CD4-positive, CD25-positive, alpha-beta regulatory T cell (primary cell): ENCODE measurements around the gene SAXO1. TPM values are rescaled to one million over a fixed set of nuclear protein-coding genes. Genes with fewer than 3 reads are reported as not detected.

Source experiments
- ATAC-seq, 2 donors: fragments of 150-1000 bp; cut with Tn5 transposase; one replicate each; pipeline ENCODE4 v1.10.0; 2021; ENCODE audit warnings: low read depth in 2 of 2, moderate number of reproducible peaks in 2 of 2, moderate library complexity in 1 of 2
- DNase-seq, 3 donors: peaks; one replicate each; pipeline versions ENCODE4 v3.0.0 to v3.0.0-alpha.2; 2012 to 2022; ENCODE audit warnings: mixed read lengths in 1 of 3
- H3K27ac ChIP-seq: one replicate; pipeline ENCODE4 v1.7.0; 2013; ENCODE audit warnings: mild to moderate bottlenecking, low read length; ENCODE audit not compliant: insufficient read depth, poor library complexity, severe bottlenecking
- H3K27me3 ChIP-seq: one replicate; pipeline ENCODE4 v1.7.0; 2013; ENCODE audit warnings: low read length; ENCODE audit not compliant: control insufficient read depth, insufficient read depth
- H3K36me3 ChIP-seq: one replicate; pipeline ENCODE4 v1.7.0; 2013; ENCODE audit warnings: mild to moderate bottlenecking, low read length, moderate library complexity; ENCODE audit not compliant: control insufficient read depth, insufficient read depth
- H3K4me1 ChIP-seq: 2 replicates; pipeline ENCODE4 v1.7.0; 2013; ENCODE audit warnings: mild to moderate bottlenecking, low read length; ENCODE audit not compliant: insufficient read depth, control insufficient read depth, poor library complexity, severe bottlenecking
- H3K4me3 ChIP-seq: one replicate; pipeline ENCODE4 v1.7.0; 2013; ENCODE audit warnings: low read depth, mild to moderate bottlenecking, low read length, moderate library complexity
- H3K9me3 ChIP-seq, 2 experiments: 1 replicate in 1 of 2; 2 replicates in 1 of 2; pipeline ENCODE4 v1.7.0; 2013; ENCODE audit warnings: low read length in 2 of 2, mild to moderate bottlenecking in 1 of 2, moderate library complexity in 1 of 2; ENCODE audit not compliant: control insufficient read depth in 2 of 2
- H3K27ac Mint-ChIP-seq, 3 donors: one replicate each; pipeline ENCODE4 v1.8.0; 2020 to 2022; ENCODE audit warnings: mild to moderate bottlenecking in 3 of 3, mixed read lengths in 3 of 3, moderate library complexity in 2 of 3
- H3K27me3 Mint-ChIP-seq: one replicate; pipeline ENCODE4 v1.8.0; 2022; ENCODE audit warnings: mild to moderate bottlenecking, mixed read lengths
- H3K36me3 Mint-ChIP-seq: one replicate; pipeline ENCODE4 v1.8.0; 2020; ENCODE audit warnings: mixed read lengths
- H3K4me1 Mint-ChIP-seq, 4 donors: one replicate each; pipeline ENCODE4 v1.8.0; 2020 to 2022; ENCODE audit warnings: mixed read lengths in 4 of 4, mild to moderate bottlenecking in 1 of 4
- H3K4me3 Mint-ChIP-seq, 4 donors: one replicate each; pipeline ENCODE4 v1.8.0; 2020 to 2022; ENCODE audit warnings: mild to moderate bottlenecking in 4 of 4, mixed read lengths in 4 of 4, moderate library complexity in 3 of 4
- H3K9me3 Mint-ChIP-seq, 7 donors: one replicate each; pipeline ENCODE4 v1.8.0; 2020 to 2022; ENCODE audit warnings: mixed read lengths in 7 of 7, mild to moderate bottlenecking in 3 of 7, moderate library complexity in 2 of 7
- polyA plus RNA-seq, 4 donors: library from polyadenylated mRNA; unstranded; fragments of 300-500 nt; fragmentation: Illumina TruSeq; gene quantifications; one replicate each; pipeline ENCODE4 v1.2.3, GENCODE V29; 2021
- total RNA-seq: library from RNA; stranded (reverse); gene quantifications from one replicate; pipeline ENCODE4 v1.2.3, GENCODE V29; 2022

SAXO1 gene
- total and polyA plus RNA-seq, 5 donors from 2014 or later = 0.03 to 0.30 (median 0.10) TPM; not detected in 2

GRCh38 chr9:18896004-18896403 is 137.0 kb downstream of the SAXO1 start:
- Mint-ChIP-seq H3K9me3 (peaks cover 0 to 22% (median 10%) of the 10 kb centered on the region in 7 donors), H3K27me3 (peaks cover 25% of the 10 kb centered on the region), H3K4me3 (no peak overlapping the region), H3K36me3 (no peaks in the 10 kb centered on the region), H3K27ac (peak overlapping the region in 1 of 3 donors; percentile 78), H3K4me1 (peaks cover 0 to 14% (median 1%) of the 10 kb centered on the region in 4 donors)
- DNase-seq (no peak), ATAC-seq (no peak)
- H3K27ac ChIP-seq = no peak overlapping the region
- H3K4me3 ChIP-seq = no peak overlapping the region
- no peaks in the 10 kb centered on the region for H3K4me1 ChIP-seq
- no peaks in the 10 kb centered on the region for H3K36me3 ChIP-seq
- peaks cover 7 to 9% of the 10 kb centered on the region in 2 experiments for H3K9me3 ChIP-seq
- H3K27me3 ChIP-seq = no peaks in the 10 kb centered on the region

GRCh38 chr9:18893491-18893890 is 139.5 kb downstream of the SAXO1 start:
- H3K36me3 Mint-ChIP-seq = no peaks in the 10 kb centered on the region
- no peaks in the 10 kb centered on the region for H3K27me3 ChIP-seq
- H3K27me3 Mint-ChIP-seq = peaks cover 15% of the 10 kb centered on the region
- H3K36me3 ChIP-seq = no peaks in the 10 kb centered on the region
- H3K4me3 Mint-ChIP-seq = no peak overlapping the region
- no peak for DNase-seq
- H3K4me1 Mint-ChIP-seq = peaks cover 0 to 4% (median 1%) of the 10 kb centered on the region in 4 donors
- no peak overlapping the region for H3K27ac Mint-ChIP-seq
- H3K4me1 ChIP-seq = no peaks in the 10 kb centered on the region
- ATAC-seq = no peak
- no peak overlapping the region for H3K27ac ChIP-seq
- no peak overlapping the region for H3K4me3 ChIP-seq
- H3K9me3 ChIP-seq = peaks cover 7 to 9% of the 10 kb centered on the region in 2 experiments
- H3K9me3 Mint-ChIP-seq = peaks cover 0 to 17% (median 5%) of the 10 kb centered on the region in 7 donors

- no peak for DNase-seq
- H3K4me1 ChIP-seq = no peaks in the 10 kb centered on the region
- H3K27me3 Mint-ChIP-seq = peaks cover 15% of the 10 kb centered on the region
- no peak overlapping the region for H3K4me3 Mint-ChIP-seq
- H3K27ac ChIP-seq = no peak overlapping the region
- H3K4me3 ChIP-seq = no peak overlapping the region
- peaks cover 7 to 9% of the 10 kb centered on the region in 2 experiments for H3K9me3 ChIP-seq
- H3K27ac Mint-ChIP-seq = no peak overlapping the region
- peaks cover 0 to 4% (median 1%) of the 10 kb centered on the region in 4 donors for H3K4me1 Mint-ChIP-seq
- ATAC-seq = no peak
- peaks cover 0 to 17% (median 3%) of the 10 kb centered on the region in 7 donors for H3K9me3 Mint-ChIP-seq
- H3K27me3 ChIP-seq = no peaks in the 10 kb centered on the region
- no peaks in the 10 kb centered on the region for H3K36me3 ChIP-seq
- H3K36me3 Mint-ChIP-seq = no peaks in the 10 kb centered on the region
These were observed 140.0 kb downstream of the SAXO1 start for GRCh38 chr9:18893046-18893445.

- no peak for DNase-seq
- H3K9me3 ChIP-seq = peaks cover 7 to 9% of the 10 kb centered on the region in 2 experiments
- ATAC-seq = no peak
- Mint-ChIP-seq H3K36me3 (no peaks in the 10 kb centered on the region), H3K4me1 (peaks cover 0 to 4% (median 1%) of the 10 kb centered on the region in 4 donors), H3K27ac (no peak overlapping the region), H3K27me3 (peaks cover 15% of the 10 kb centered on the region), H3K9me3 (peaks cover 0 to 17% (median 3%) of the 10 kb centered on the region in 7 donors), H3K4me3 (no peak overlapping the region)
- no peaks in the 10 kb centered on the region for H3K4me1 ChIP-seq
- H3K27me3 ChIP-seq = no peaks in the 10 kb centered on the region
- H3K27ac ChIP-seq = no peak overlapping the region
- H3K36me3 ChIP-seq = no peaks in the 10 kb centered on the region
- no peak overlapping the region for H3K4me3 ChIP-seq
These were observed 140.9 kb downstream of the SAXO1 start for GRCh38 chr9:18891946-18892670.

GRCh38 chr9:18890372-18890771 is 142.6 kb downstream of the SAXO1 start:
- Histone ChIP-seq H3K27ac (no peak overlapping the region), H3K27me3 (no peaks in the 10 kb centered on the region), H3K4me3 (no peak overlapping the region), H3K36me3 (no peaks in the 10 kb centered on the region), H3K4me1 (no peaks in the 10 kb centered on the region), H3K9me3 (peaks cover 0 to under 1% of the 10 kb centered on the region in 2 experiments)
- H3K4me1 Mint-ChIP-seq = no peaks in the 10 kb centered on the region
- DNase-seq (no peak), ATAC-seq (no peak)
- H3K27ac Mint-ChIP-seq = no peak overlapping the region
- no peak overlapping the region for H3K4me3 Mint-ChIP-seq
- H3K9me3 Mint-ChIP-seq = peaks cover 0 to 8% (median 4%) of the 10 kb centered on the region in 7 donors
- H3K36me3 Mint-ChIP-seq = no peaks in the 10 kb centered on the region
- peaks cover 16% of the 10 kb centered on the region for H3K27me3 Mint-ChIP-seq

GRCh38 chr9:18889550-18889949 is 143.5 kb downstream of the SAXO1 start:
- DNase-seq (no peak), ATAC-seq (no peak)
- Histone ChIP-seq H3K27ac (no peak overlapping the region), H3K36me3 (no peaks in the 10 kb centered on the region), H3K4me1 (no peaks in the 10 kb centered on the region), H3K4me3 (no peak overlapping the region), H3K9me3 (no peaks in the 10 kb centered on the region), H3K27me3 (no peaks in the 10 kb centered on the region)
- Mint-ChIP-seq H3K4me1 (no peaks in the 10 kb centered on the region), H3K36me3 (no peaks in the 10 kb centered on the region), H3K27ac (no peak overlapping the region), H3K9me3 (peaks cover 0 to 5% (median 2%) of the 10 kb centered on the region in 7 donors), H3K4me3 (no peak overlapping the region), H3K27me3 (peaks cover 17% of the 10 kb centered on the region)

- no peaks in the 10 kb centered on the region for H3K9me3 ChIP-seq
- no peaks in the 10 kb centered on the region for H3K36me3 ChIP-seq
- H3K4me1 Mint-ChIP-seq = no peaks in the 10 kb centered on the region
- peaks cover 0 to 7% (median 0%) of the 10 kb centered on the region in 7 donors for H3K9me3 Mint-ChIP-seq
- peaks cover 16% of the 10 kb centered on the region for H3K27me3 Mint-ChIP-seq
- no peak overlapping the region for H3K27ac Mint-ChIP-seq
- ATAC-seq (no peak), DNase-seq (no peak)
- no peaks in the 10 kb centered on the region for H3K4me1 ChIP-seq
- H3K27me3 ChIP-seq = no peaks in the 10 kb centered on the region
- H3K4me3 ChIP-seq = no peak overlapping the region
- no peak overlapping the region for H3K27ac ChIP-seq
- no peak overlapping the region for H3K4me3 Mint-ChIP-seq
- no peaks in the 10 kb centered on the region for H3K36me3 Mint-ChIP-seq
These were observed 144.7 kb downstream of the SAXO1 start for GRCh38 chr9:18888290-18888689.

- Histone ChIP-seq H3K9me3 (no peaks in the 10 kb centered on the region), H3K36me3 (no peaks in the 10 kb centered on the region), H3K4me1 (no peaks in the 10 kb centered on the region), H3K27ac (no peak overlapping the region), H3K27me3 (no peaks in the 10 kb centered on the region), H3K4me3 (no peak overlapping the region)
- Mint-ChIP-seq H3K4me3 (no peak overlapping the region), H3K4me1 (no peaks in the 10 kb centered on the region), H3K9me3 (peaks cover 0 to 8% (median 2%) of the 10 kb centered on the region in 7 donors), H3K27ac (no peak overlapping the region), H3K27me3 (peaks cover 11% of the 10 kb centered on the region), H3K36me3 (no peaks in the 10 kb centered on the region)
- ATAC-seq = no peak
- DNase-seq = no peak
These were observed 145.5 kb downstream of the SAXO1 start for GRCh38 chr9:18887546-18887945.
